GM18867 (cell line): ENCODE data around the gene PHLDB1.

ENCODE experiments used
- ATAC-seq: cut with Tn5 transposase; IDR thresholded peaks from one replicate; pipeline ENCODE4 v1.9.1; 2021; ENCODE audit warnings: mild to moderate bottlenecking, moderate library complexity; ENCODE audit not compliant: unreplicated experiment

Gene PHLDB1

GRCh38 chr11:118636569-118637290 is 29.3 kb downstream of the PHLDB1 start:
- ATAC-seq: no peak

GRCh38 chr11:118638726-118639125 is 31.3 kb downstream of the PHLDB1 start:
- ATAC-seq: no peak

- no peak for ATAC-seq
Measured at GRCh38 chr11:118639899-118640298, 32.5 kb downstream of the PHLDB1 start.

- no peak for ATAC-seq
Measured at GRCh38 chr11:118640332-118641154, 33.1 kb downstream of the PHLDB1 start.

- no peak for ATAC-seq
Measured at GRCh38 chr11:118641397-118642019, 34.1 kb downstream of the PHLDB1 start.

GRCh38 chr11:118643142-118643994 is 36.0 kb downstream of the PHLDB1 start:
- ATAC-seq: no peak

GRCh38 chr11:118643995-118644345 is 36.6 kb downstream of the PHLDB1 start:
- ATAC-seq: no peak

GRCh38 chr11:118644496-118644895 is 37.1 kb downstream of the PHLDB1 start:
- no peak for ATAC-seq

GRCh38 chr11:118645066-118645715 is 37.8 kb downstream of the PHLDB1 start:
- no peak for ATAC-seq

GRCh38 chr11:118646393-118646792 is 39.0 kb downstream of the PHLDB1 start:
- ATAC-seq: no peak

- ATAC-seq: no peak
Measured at GRCh38 chr11:118648291-118648690, 40.9 kb downstream of the PHLDB1 start.

GRCh38 chr11:118649941-118650340 is 42.5 kb downstream of the PHLDB1 start:
- ATAC-seq: no peak

- no peak for ATAC-seq
Measured at GRCh38 chr11:118650366-118650765, 43.0 kb downstream of the PHLDB1 start.

- ATAC-seq: no peak
Measured at GRCh38 chr11:118651820-118652219, 44.4 kb downstream of the PHLDB1 start.

GRCh38 chr11:118652681-118653181 is 45.3 kb downstream of the PHLDB1 start:
- ATAC-seq: no peak

- no peak for ATAC-seq
Measured at GRCh38 chr11:118653684-118654390, 46.4 kb downstream of the PHLDB1 start.

- no peak for ATAC-seq
Measured at GRCh38 chr11:118655486-118656190, 48.2 kb downstream of the PHLDB1 start.

- no peak for ATAC-seq
Measured at GRCh38 chr11:118656563-118657165, 49.2 kb downstream of the PHLDB1 start.

GRCh38 chr11:118657238-118657637 is 49.8 kb downstream of the PHLDB1 start:
- no peak for ATAC-seq
